NCI-H748 (cell line): ENCODE measurements around the gene OR52B2.
"Not testable (repeated sequence)": the region's sequence is repeated elsewhere in the genome, so short reads cannot be mapped to it uniquely, and the experiment has no call there.

Experiments used
- DNase-seq: peaks from one replicate; lab custom pipeline; 2025; ENCODE audit not compliant: unreplicated experiment; lab: John Stamatoyannopoulos, UW

OR52B2 gene

GRCh38 chr11:6156628-6157359 is 13.3 kb downstream of the OR52B2 start:
- no peak for DNase-seq

GRCh38 chr11:6152126-6152525 is 18.0 kb downstream of the OR52B2 start:
- DNase-seq: no peak

GRCh38 chr11:6151117-6151516 is 19.0 kb downstream of the OR52B2 start:
- DNase-seq: no peak

GRCh38 chr11:6143737-6144136 is 26.4 kb downstream of the OR52B2 start:
- peak; percentile 58 for DNase-seq

GRCh38 chr11:6142936-6143335 is 27.2 kb downstream of the OR52B2 start:
- DNase-seq: peak; percentile 23

- DNase-seq: not testable (repeated sequence)
Measured at GRCh38 chr11:6135936-6136335, 34.2 kb downstream of the OR52B2 start.

GRCh38 chr11:6132431-6132830 is 37.7 kb downstream of the OR52B2 start:
- no peak for DNase-seq

- DNase-seq: no peak
Measured at GRCh38 chr11:6129635-6130034, 40.5 kb downstream of the OR52B2 start.

- DNase-seq: no peak
Measured at GRCh38 chr11:6129011-6129410, 41.1 kb downstream of the OR52B2 start.

- no peak for DNase-seq
Measured at GRCh38 chr11:6127881-6128280, 42.2 kb downstream of the OR52B2 start.

- no peak for DNase-seq
Measured at GRCh38 chr11:6124245-6124644, 45.9 kb downstream of the OR52B2 start.
